K562 (cell line): ENCODE data around the gene IFITM2. TPM values are rescaled to one million over a fixed set of nuclear protein-coding genes. Genes with fewer than 3 reads are reported as not detected.
A peak's percentile ranks its signal among the peaks of the same experiment; 100 is the strongest.

Source experiments
- BCOR ChIP-seq: fragments of 450-650 bp; IDR thresholded peaks from 2 replicates; pipeline ENCODE4 v1.6.1; 2016
- CHD4 ChIP-seq: fragments of 200-600 bp; sonication (generic); IDR thresholded peaks from 3 replicates; pipeline ENCODE4 v1.6.1; 2012; ENCODE audit warnings: low read depth, mild to moderate bottlenecking, mixed read lengths, low read length, inconsistent platforms; ENCODE audit not compliant: insufficient read depth, insufficient replicate concordance, poor library complexity, severe bottlenecking
- EWSR1 ChIP-seq: fragments of 450-650 bp; IDR thresholded peaks from 2 replicates; pipeline ENCODE4 v1.6.1; 2018; ENCODE audit warnings: borderline replicate concordance, mild to moderate bottlenecking, low read depth, moderate library complexity; ENCODE audit not compliant: partially characterized antibody
- MAZ ChIP-seq, 2 experiments: fragments of 450-650 bp in 1 of 2; sonication (generic) in 1 of 2; formaldehyde crosslinking; IDR thresholded peaks in 1 of 2; conservative IDR thresholded peaks in 1 of 2; 2 replicates each; pipeline versions ENCODE4 v1.4.0 to v1.5.0; 2020; ENCODE audit warnings: mild to moderate bottlenecking in 1 of 2, missing genetic modification reagents in 1 of 2
- PRDM10 ChIP-seq: fragments of 450-650 bp; IDR thresholded peaks from 2 replicates; pipeline ENCODE4 v1.6.1; 2018; ENCODE audit not compliant: partially characterized antibody
- ZBTB43 ChIP-seq: sonication (generic); formaldehyde crosslinking; IDR thresholded peaks from 2 replicates; pipeline ENCODE4 v1.8.0; 2023; ENCODE audit warnings: mild to moderate bottlenecking, missing genetic modification reagents
- ZC3H4 ChIP-seq: sonication (generic); formaldehyde crosslinking; IDR thresholded peaks from 2 replicates; pipeline ENCODE4 v1.9.0; 2021; ENCODE audit warnings: missing genetic modification reagents, borderline replicate concordance
- ZNF511 ChIP-seq: sonication (generic); formaldehyde crosslinking; IDR thresholded peaks from 2 replicates; pipeline ENCODE4 v1.8.0; 2022; ENCODE audit warnings: mild to moderate bottlenecking, missing genetic modification reagents
- ZNF699 ChIP-seq: fragments of 250-450 bp; sonication (Bioruptor Pico); IDR thresholded peaks from 2 replicates; pipeline ENCODE4 v1.8.0; 2021; ENCODE audit warnings: mild to moderate bottlenecking, moderate library complexity; ENCODE audit not compliant: insufficient replicate concordance
- polyA plus RNA-seq, 8 experiments: library from polyadenylated mRNA; depleted of rRNA in 4 of 8; stranded (reverse) in 5 of 8; unstranded in 3 of 8; fragments of >200 nt; fragmentation: Nextera tagmentation in 2 of 8; fragmentation: Illumina TruSeq in 1 of 8; extraction: Ambion mirVana in 2 of 8; extraction: Trizol in 1 of 8; gene quantifications; 2 replicates each; pipeline versions ENCODE4 v1.2.1 to v1.2.3, GENCODE V29; 2011 to 2014; ENCODE audit warnings: inconsistent platforms in 1 of 8, missing spikeins in 1 of 8
- total RNA-seq, 7 experiments: library from RNA; depleted of rRNA in 6 of 7; stranded (reverse); fragments of >200 nt in 6 of 7; fragmentation: Illumina TruSeq in 2 of 7; extraction: Trizol in 2 of 7; gene quantifications; 2 replicates each; pipeline versions ENCODE4 v1.2.1 to v1.2.3, GENCODE V29; 2011 to 2021; ENCODE audit warnings: low replicate concordance in 1 of 7
- TF ChIP-seq, protein P1 (sequence below): fragments of 250-450 bp; sonication (Bioruptor Pico); IDR thresholded peaks from 2 replicates; pipeline ENCODE4 v1.5.0; 2021; ENCODE audit warnings: mild to moderate bottlenecking, moderate library complexity
- TF ChIP-seq, protein P2 (sequence below): fragments of 450-650 bp; conservative IDR thresholded peaks from 2 replicates; pipeline ENCODE4 v1.6.1; 2016; ENCODE audit warnings: missing genetic modification characterization, low read depth, mild to moderate bottlenecking, missing compliant biosample characterization, moderate library complexity
- TF ChIP-seq, protein P3 (sequence below): fragments of 250-450 bp; sonication (Bioruptor Pico); IDR thresholded peaks from 2 replicates; pipeline ENCODE4 v1.5.0; 2021; ENCODE audit warnings: mild to moderate bottlenecking, borderline replicate concordance

The IFITM2 gene
- total and polyA plus RNA-seq, 9 of the 15 experiments (the other 6 are each of a cell fraction or from before 2014, with no cell fraction given) = 52.8 to 4,872 (median 356) TPM

DNA sequence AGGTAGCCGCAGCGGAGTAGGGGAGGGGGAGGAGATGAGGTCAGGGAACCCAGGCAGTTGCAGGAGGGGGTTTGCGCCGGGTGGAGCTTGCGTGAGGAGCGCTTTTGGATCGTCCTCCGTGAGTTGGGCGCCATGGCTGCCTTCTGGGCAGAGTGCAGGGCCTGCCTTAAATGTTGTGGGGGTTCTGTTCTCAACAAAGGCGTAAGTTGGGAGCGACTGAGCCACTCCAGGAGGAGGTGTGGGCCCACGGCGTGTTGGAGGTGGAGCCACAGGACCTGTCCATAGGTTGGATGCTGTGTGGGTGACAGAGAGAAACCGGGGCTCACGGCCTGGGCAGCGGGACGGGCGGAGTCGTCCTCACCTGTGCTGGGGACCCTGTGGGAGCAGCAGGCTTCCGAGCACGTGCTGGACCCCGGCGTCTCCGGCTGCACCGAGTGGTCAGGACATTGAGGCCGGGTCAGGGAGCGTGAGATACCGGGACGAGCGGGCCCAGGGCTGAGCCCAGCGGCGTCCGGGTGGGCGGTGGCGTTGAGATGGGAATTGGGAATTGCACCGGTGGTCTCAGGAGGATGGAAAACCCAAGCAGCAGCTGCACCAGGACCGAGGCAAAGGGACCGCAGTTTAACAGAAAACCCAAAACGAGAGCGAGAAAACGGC is 19.7 kb upstream of the IFITM2 start (continued):
- TF ChIP-seq PRDM10 (peak; percentile 26), CHD4 (no peak), EWSR1 (no peak), BCOR (0 out of 2 replicates have a peak, but pooled peaks have one; percentile 10), ZC3H4 (CRISPR knock-in tag) (peak; percentile 96; the same call in 1 of the 2 replicates), ZNF511 (CRISPR knock-in tag) (peak; percentile 79), MAZ (CRISPR knock-in tag; conservative IDR thresholded peaks at IDR 0.05 in 1 of 2, IDR thresholded peaks at IDR 0.05 in 1 of 2) (no peak; a peak in 1 of 4 replicates), ZBTB43 (CRISPR knock-in tag) (no peak; the same call in 1 of the 2 replicates), ZNF699 (CRISPR knock-in tag) (no peak)
- TF ChIP-seq, protein P1, sequence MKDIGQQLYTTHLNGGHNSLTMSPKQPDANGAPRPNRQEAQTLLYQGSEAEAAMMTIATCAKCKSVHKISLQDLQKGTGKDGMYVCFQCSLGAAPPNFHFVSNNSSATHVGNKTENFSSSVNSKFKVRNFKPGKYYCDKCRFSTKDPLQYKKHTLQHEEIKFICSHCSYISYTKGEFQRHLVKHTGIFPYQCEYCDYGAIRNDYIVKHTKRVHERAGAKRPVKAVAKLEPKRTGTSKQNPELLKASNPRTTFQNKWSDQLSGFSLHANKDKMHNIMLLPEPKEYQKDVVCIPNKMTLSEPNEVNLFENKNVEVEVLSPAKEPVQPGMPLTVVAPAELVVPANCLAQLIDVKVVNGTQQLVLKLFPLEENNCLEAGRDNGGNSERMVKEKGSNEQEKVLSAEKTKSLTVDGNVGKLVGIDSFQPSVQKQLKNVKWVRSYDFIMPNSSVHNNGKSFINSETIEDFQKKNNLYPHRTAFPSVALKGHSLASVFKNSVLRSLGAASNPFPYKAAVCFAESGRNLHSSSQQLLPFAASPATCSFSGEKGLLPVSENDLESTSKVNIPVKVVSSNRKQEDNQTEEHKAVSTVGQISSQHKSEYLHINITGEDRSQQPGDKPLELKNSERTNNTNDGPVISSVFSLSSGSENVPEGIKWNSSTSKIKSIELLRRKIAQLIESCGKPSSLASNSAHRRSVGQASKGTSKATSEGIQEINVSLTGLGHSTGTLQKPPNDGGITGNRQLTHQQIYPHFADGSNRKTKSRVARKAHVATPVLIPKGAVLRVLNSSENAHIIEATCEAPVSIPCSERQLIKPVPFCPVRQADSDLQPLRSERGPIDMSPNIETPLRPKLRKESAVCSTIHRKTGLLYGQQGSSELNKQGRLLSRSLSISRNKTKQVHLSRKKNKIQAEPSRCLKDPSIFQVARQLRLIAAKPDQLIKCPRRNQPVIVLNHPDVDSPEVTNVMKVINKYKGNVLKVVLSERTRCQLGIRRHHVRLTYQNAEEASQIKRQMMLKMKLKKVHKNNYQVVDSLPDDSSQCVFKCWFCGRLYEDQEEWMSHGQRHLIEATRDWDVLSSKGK = no peak
- TF ChIP-seq, protein P2, sequence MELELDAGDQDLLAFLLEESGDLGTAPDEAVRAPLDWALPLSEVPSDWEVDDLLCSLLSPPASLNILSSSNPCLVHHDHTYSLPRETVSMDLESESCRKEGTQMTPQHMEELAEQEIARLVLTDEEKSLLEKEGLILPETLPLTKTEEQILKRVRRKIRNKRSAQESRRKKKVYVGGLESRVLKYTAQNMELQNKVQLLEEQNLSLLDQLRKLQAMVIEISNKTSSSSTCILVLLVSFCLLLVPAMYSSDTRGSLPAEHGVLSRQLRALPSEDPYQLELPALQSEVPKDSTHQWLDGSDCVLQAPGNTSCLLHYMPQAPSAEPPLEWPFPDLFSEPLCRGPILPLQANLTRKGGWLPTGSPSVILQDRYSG (tag) = no peak
- TF ChIP-seq, protein P3, sequence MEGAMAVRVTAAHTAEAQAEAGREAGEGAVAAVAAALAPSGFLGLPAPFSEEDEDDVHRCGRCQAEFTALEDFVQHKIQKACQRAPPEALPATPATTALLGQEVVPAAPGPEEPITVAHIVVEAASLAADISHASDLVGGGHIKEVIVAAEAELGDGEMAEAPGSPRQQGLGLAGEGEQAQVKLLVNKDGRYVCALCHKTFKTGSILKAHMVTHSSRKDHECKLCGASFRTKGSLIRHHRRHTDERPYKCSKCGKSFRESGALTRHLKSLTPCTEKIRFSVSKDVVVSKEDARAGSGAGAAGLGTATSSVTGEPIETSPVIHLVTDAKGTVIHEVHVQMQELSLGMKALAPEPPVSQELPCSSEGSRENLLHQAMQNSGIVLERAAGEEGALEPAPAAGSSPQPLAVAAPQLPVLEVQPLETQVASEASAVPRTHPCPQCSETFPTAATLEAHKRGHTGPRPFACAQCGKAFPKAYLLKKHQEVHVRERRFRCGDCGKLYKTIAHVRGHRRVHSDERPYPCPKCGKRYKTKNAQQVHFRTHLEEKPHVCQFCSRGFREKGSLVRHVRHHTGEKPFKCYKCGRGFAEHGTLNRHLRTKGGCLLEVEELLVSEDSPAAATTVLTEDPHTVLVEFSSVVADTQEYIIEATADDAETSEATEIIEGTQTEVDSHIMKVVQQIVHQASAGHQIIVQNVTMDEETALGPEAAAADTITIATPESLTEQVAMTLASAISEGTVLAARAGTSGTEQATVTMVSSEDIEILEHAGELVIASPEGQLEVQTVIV (CRISPR knock-in tag) = no peak
